ENCODE data around the gene KRT38. TPM values are rescaled to one million over a fixed set of nuclear protein-coding genes. Genes with fewer than 3 reads are reported as not detected.

Gene KRT38
- polyA plus RNA-seq (2013), result not detected in 2 replicates

- H3K9ac ChIP-seq (ENCODE audit: low read length), result no peak within 1 kb of the TSS
- no peak within 1 kb of the TSS for H2BK12ac ChIP-seq (ENCODE audit: low read length)
- H4K8ac ChIP-seq (ENCODE audit: low read depth, low read length), result no peak within 1 kb of the TSS
- H3K4me2 ChIP-seq (ENCODE audit: low read length), result no peak within 1 kb of the TSS
- no CpG with 5 or more reads among the region's 10 CpGs for WGBS (ENCODE audit: extremely low coverage, insufficient coverage, insufficient read length)
- no peak within 1 kb of the TSS for H4K91ac ChIP-seq (ENCODE audit: low read depth, low read length)
- H3K18ac ChIP-seq (ENCODE audit: low read length), result no peak within 1 kb of the TSS
- H3K79me2 ChIP-seq (ENCODE audit: control insufficient read depth, insufficient read depth, low read length, poor library complexity), result no peaks in the 10 kb centered on the region
- peaks cover 8% of the 10 kb centered on the region for H3K9me3 ChIP-seq (ENCODE audit: insufficient read depth, low read depth, low read length)
- no peak within 1 kb of the TSS for H3K4me3 ChIP-seq (ENCODE audit: low read depth, low read length)
- H2BK120ac ChIP-seq (ENCODE audit: insufficient read depth, low read length, poor library complexity), result no peak within 1 kb of the TSS
- no peak within 1 kb of the TSS for H3K27ac ChIP-seq (ENCODE audit: low read depth, low read length)
- H4K12ac ChIP-seq (ENCODE audit: low read depth, low read length), result no peak within 1 kb of the TSS
- no peak within 1 kb of the TSS for H2BK5ac ChIP-seq (ENCODE audit: low read depth, low read length, poor library complexity)
- H2AK5ac ChIP-seq (ENCODE audit: low read length), result no peak within 1 kb of the TSS
- no peaks in the 10 kb centered on the region for H3K36me3 ChIP-seq (ENCODE audit: control insufficient read depth in 1 of 2, insufficient read depth in 2 of 2, low read length in 2 of 2)
- no peak within 1 kb of the TSS for H2AFZ ChIP-seq (ENCODE audit: insufficient read depth, low read length, poor library complexity)
- H3K4ac ChIP-seq (ENCODE audit: low read depth, low read length), result no peak within 1 kb of the TSS
- no peaks in the 10 kb centered on the region for H3K79me1 ChIP-seq (ENCODE audit: low read length)
- no peaks in the 10 kb centered on the region for H3K27me3 ChIP-seq (ENCODE audit: insufficient read depth, low read length)
- no peak within 1 kb of the TSS for H3K23ac ChIP-seq (ENCODE audit: low read length)
- no peak for DNase-seq
- no peaks in the 10 kb centered on the region for H3K4me1 ChIP-seq (ENCODE audit: control insufficient read depth in 1 of 2, insufficient read depth in 2 of 2, low read length in 2 of 2)
- H3K14ac ChIP-seq (ENCODE audit: low read length), result no peak within 1 kb of the TSS
These were observed at the start of gene KRT38 for GRCh38 chr17:41440531-41441033. KRT38 (minus strand) TSS chr17:41440983; CDS start chr17:41440921, 62 bp downstream.

GRCh38 chr17:41489531-41489930 is 48.7 kb upstream of the KRT38 start, which contains the start of gene KRT36:
KRT36 (minus strand) TSS chr17:41489910; CDS start chr17:41489864, 46 bp downstream.
- no peak within 1 kb of the TSS for H4K91ac ChIP-seq (ENCODE audit: low read depth, low read length)
- H2BK12ac ChIP-seq (ENCODE audit: low read length), result no peak within 1 kb of the TSS
- H3K4ac ChIP-seq (ENCODE audit: low read depth, low read length), result no peak within 1 kb of the TSS
- H3K79me1 ChIP-seq (ENCODE audit: low read length), result no peaks in the 10 kb centered on the region
- H3K4me1 ChIP-seq (ENCODE audit: control insufficient read depth in 1 of 2, insufficient read depth in 2 of 2, low read length in 2 of 2), result no peaks in the 10 kb centered on the region
- H3K23ac ChIP-seq (ENCODE audit: low read length), result no peak within 1 kb of the TSS
- no peak within 1 kb of the TSS for H4K12ac ChIP-seq (ENCODE audit: low read depth, low read length)
- no peak within 1 kb of the TSS for H2BK120ac ChIP-seq (ENCODE audit: insufficient read depth, low read length, poor library complexity)
- H3K9me3 ChIP-seq (ENCODE audit: insufficient read depth, low read depth, low read length), result no peaks in the 10 kb centered on the region
- no CpG with 5 or more reads among the region's 12 CpGs for WGBS (ENCODE audit: extremely low coverage, insufficient coverage, insufficient read length)
- no peaks in the 10 kb centered on the region for H3K36me3 ChIP-seq (ENCODE audit: control insufficient read depth in 1 of 2, insufficient read depth in 2 of 2, low read length in 2 of 2)
- no peak for DNase-seq
- no peaks in the 10 kb centered on the region for H3K79me2 ChIP-seq (ENCODE audit: control insufficient read depth, insufficient read depth, low read length, poor library complexity)
- no peak within 1 kb of the TSS for H3K27ac ChIP-seq (ENCODE audit: low read depth, low read length)
- H4K8ac ChIP-seq (ENCODE audit: low read depth, low read length), result no peak within 1 kb of the TSS
- no peaks in the 10 kb centered on the region for H3K27me3 ChIP-seq (ENCODE audit: insufficient read depth, low read length)
- no peak within 1 kb of the TSS for H3K14ac ChIP-seq (ENCODE audit: low read length)
- H3K4me3 ChIP-seq (ENCODE audit: low read depth, low read length), result no peak within 1 kb of the TSS
- no peak within 1 kb of the TSS for H3K4me2 ChIP-seq (ENCODE audit: low read length)
- no peak within 1 kb of the TSS for H2AK5ac ChIP-seq (ENCODE audit: low read length)
- no peak within 1 kb of the TSS for H2AFZ ChIP-seq (ENCODE audit: insufficient read depth, low read length, poor library complexity)
- no peak within 1 kb of the TSS for H2BK5ac ChIP-seq (ENCODE audit: low read depth, low read length, poor library complexity)
- H3K9ac ChIP-seq (ENCODE audit: low read length), result no peak within 1 kb of the TSS
- no peak within 1 kb of the TSS for H3K18ac ChIP-seq (ENCODE audit: low read length)

GRCh38 chr17:41486809-41487530 is 46.2 kb upstream of the KRT38 start:
- H4K12ac ChIP-seq (ENCODE audit: low read depth, low read length), result no peak overlapping the region
- H3K9me3 ChIP-seq (ENCODE audit: insufficient read depth, low read depth, low read length), result no peaks in the 10 kb centered on the region

GRCh38 chr17:41486316-41486715 is 45.5 kb upstream of the KRT38 start:
- Histone ChIP-seq H4K91ac (ENCODE audit: low read depth, low read length) (no peak overlapping the region), H2BK5ac (ENCODE audit: low read depth, low read length, poor library complexity) (no peak overlapping the region), H3K18ac (ENCODE audit: low read length) (no peak overlapping the region), H3K4me2 (ENCODE audit: low read length) (no peak overlapping the region), H3K4me1 (ENCODE audit: control insufficient read depth in 1 of 2, insufficient read depth in 2 of 2, low read length in 2 of 2) (no peaks in the 10 kb centered on the region), H3K14ac (ENCODE audit: low read length) (no peak overlapping the region), H3K27ac (ENCODE audit: low read depth, low read length) (no peak overlapping the region), H3K4ac (ENCODE audit: low read depth, low read length) (no peak overlapping the region), H4K12ac (ENCODE audit: low read depth, low read length) (no peak overlapping the region), H3K27me3 (ENCODE audit: insufficient read depth, low read length) (no peaks in the 10 kb centered on the region), H3K36me3 (ENCODE audit: control insufficient read depth in 1 of 2, insufficient read depth in 2 of 2, low read length in 2 of 2) (no peaks in the 10 kb centered on the region), H2BK12ac (ENCODE audit: low read length) (no peak overlapping the region), H3K9ac (ENCODE audit: low read length) (no peak overlapping the region), H3K79me1 (ENCODE audit: low read length) (no peaks in the 10 kb centered on the region), H3K23ac (ENCODE audit: low read length) (no peak overlapping the region), H3K79me2 (ENCODE audit: control insufficient read depth, insufficient read depth, low read length, poor library complexity) (no peaks in the 10 kb centered on the region), H2AK5ac (ENCODE audit: low read length) (no peak overlapping the region), H3K9me3 (ENCODE audit: insufficient read depth, low read depth, low read length) (no peaks in the 10 kb centered on the region), H3K4me3 (ENCODE audit: low read depth, low read length) (no peak overlapping the region), H2AFZ (ENCODE audit: insufficient read depth, low read length, poor library complexity) (no peak overlapping the region), H4K8ac (ENCODE audit: low read depth, low read length) (no peak overlapping the region), H2BK120ac (ENCODE audit: insufficient read depth, low read length, poor library complexity) (no peak overlapping the region)
- no peak for DNase-seq
- no CpG with 5 or more reads among the region's 13 CpGs for WGBS (ENCODE audit: extremely low coverage, insufficient coverage, insufficient read length)

More at GRCh38 chr17:41486809-41487530, 46.2 kb upstream of the KRT38 start:
- no peak overlapping the region for H3K23ac ChIP-seq (ENCODE audit: low read length)
- H2BK120ac ChIP-seq (ENCODE audit: insufficient read depth, low read length, poor library complexity), result no peak overlapping the region
- no CpG with 5 or more reads among the region's 29 CpGs for WGBS (ENCODE audit: extremely low coverage, insufficient coverage, insufficient read length)
- no peaks in the 10 kb centered on the region for H3K36me3 ChIP-seq (ENCODE audit: control insufficient read depth in 1 of 2, insufficient read depth in 2 of 2, low read length in 2 of 2)
- no peaks in the 10 kb centered on the region for H3K27me3 ChIP-seq (ENCODE audit: insufficient read depth, low read length)
- H4K8ac ChIP-seq (ENCODE audit: low read depth, low read length), result no peak overlapping the region
- H3K4me3 ChIP-seq (ENCODE audit: low read depth, low read length), result peak overlapping the region; percentile 46
- no peak overlapping the region for H3K4me2 ChIP-seq (ENCODE audit: low read length)
- no peaks in the 10 kb centered on the region for H3K79me1 ChIP-seq (ENCODE audit: low read length)
- no peaks in the 10 kb centered on the region for H3K79me2 ChIP-seq (ENCODE audit: control insufficient read depth, insufficient read depth, low read length, poor library complexity)
- no peak overlapping the region for H3K18ac ChIP-seq (ENCODE audit: low read length)
- no peak overlapping the region for H3K14ac ChIP-seq (ENCODE audit: low read length)
- H2AK5ac ChIP-seq (ENCODE audit: low read length), result no peak overlapping the region
- DNase-seq, result peak; percentile 58 to 80
- no peak overlapping the region for H3K27ac ChIP-seq (ENCODE audit: low read depth, low read length)
- H3K4ac ChIP-seq (ENCODE audit: low read depth, low read length), result no peak overlapping the region
- no peak overlapping the region for H2AFZ ChIP-seq (ENCODE audit: insufficient read depth, low read length, poor library complexity)
- H3K4me1 ChIP-seq (ENCODE audit: control insufficient read depth in 1 of 2, insufficient read depth in 2 of 2, low read length in 2 of 2), result no peaks in the 10 kb centered on the region
- H4K91ac ChIP-seq (ENCODE audit: low read depth, low read length), result no peak overlapping the region
- no peak overlapping the region for H2BK12ac ChIP-seq (ENCODE audit: low read length)
- H3K9ac ChIP-seq (ENCODE audit: low read length), result no peak overlapping the region
- no peak overlapping the region for H2BK5ac ChIP-seq (ENCODE audit: low read depth, low read length, poor library complexity)

Data from trophoblast cell (in vitro differentiated cells and primary cell).